HFFc6 (cell line): Measurements from ENCODE around the gene LDLR. TPM values are rescaled to one million over a fixed set of nuclear protein-coding genes. Genes with fewer than 3 reads are reported as not detected.
"Not testable (repeated sequence)": the region's sequence is repeated elsewhere in the genome, so short reads cannot be mapped to it uniquely, and the experiment has no call there.

ENCODE experiments used
- DNase-seq: peaks from one replicate; pipeline ENCODE4 v3.0.0-alpha.2; 2018
- H3K27ac Mint-ChIP-seq: 2 replicates; pipeline ENCODE4 v1.8.0; 2020; ENCODE audit warnings: mild to moderate bottlenecking, mixed read lengths
- H3K27me3 Mint-ChIP-seq: 2 replicates; pipeline ENCODE4 v1.8.0; 2021; ENCODE audit warnings: mild to moderate bottlenecking, moderate library complexity, mixed read lengths; ENCODE audit not compliant: insufficient read depth
- H3K36me3 Mint-ChIP-seq: 2 replicates; pipeline ENCODE4 v1.8.0; 2021; ENCODE audit warnings: low read depth, mixed read lengths
- H3K4me1 Mint-ChIP-seq: 2 replicates; pipeline ENCODE4 v1.8.0; 2020; ENCODE audit warnings: low read depth, mixed read lengths
- H3K4me3 Mint-ChIP-seq: 2 replicates; pipeline ENCODE4 v1.8.0; 2020; ENCODE audit warnings: mild to moderate bottlenecking, moderate library complexity, mixed read lengths
- H3K9me3 Mint-ChIP-seq: 2 replicates; pipeline ENCODE4 v1.8.0; 2020; ENCODE audit warnings: mild to moderate bottlenecking, mixed read lengths
- CTCF ChIP-seq: fragments of 200-600 bp; sonication (generic); IDR thresholded peaks from 2 replicates; pipeline ENCODE4 v1.5.0; 2021; ENCODE audit warnings: antibody characterized with exemption, mild to moderate bottlenecking
- total RNA-seq, 6 experiments: library from RNA; stranded (reverse); fragmentation: NEBNext Ultra II Directional; extraction: Animal tissue kit (Norgen Biotek cat#: 25700); gene quantifications; 2 replicates in 1 of 6; 3 replicates in 5 of 6; pipeline ENCODE4 v1.2.3, GENCODE V29; 2021

LDLR gene
- total RNA-seq, 6 experiments from 2014 or later, result 22.8 to 34.3 (median 28.0) TPM

GRCh38 chr19:11101057-11101456 lies 11.8 kb downstream of the LDLR start:
- H3K36me3 Mint-ChIP-seq, result peaks cover 30% of the 10 kb centered on the region

GRCh38 chr19:11102944-11103343 lies 13.7 kb downstream of the LDLR start:
- H3K27me3 Mint-ChIP-seq, result no peaks in the 10 kb centered on the region
- H3K4me3 Mint-ChIP-seq, result no peak overlapping the region
- TF ChIP-seq CTCF, result no peak
- no peaks in the 10 kb centered on the region for H3K9me3 Mint-ChIP-seq
- no peak for DNase-seq
- H3K27ac Mint-ChIP-seq, result no peak overlapping the region
- H3K4me1 Mint-ChIP-seq, result no peaks in the 10 kb centered on the region
- H3K36me3 Mint-ChIP-seq, result peaks cover 23% of the 10 kb centered on the region

More at GRCh38 chr19:11101057-11101456, 11.8 kb downstream of the LDLR start:
- H3K27ac Mint-ChIP-seq, result no peak overlapping the region
- no peaks in the 10 kb centered on the region for H3K9me3 Mint-ChIP-seq
- H3K4me3 Mint-ChIP-seq, result no peak overlapping the region
- TF ChIP-seq CTCF, result no peak
- peaks cover 8% of the 10 kb centered on the region for H3K4me1 Mint-ChIP-seq
- DNase-seq, result no peak
- H3K27me3 Mint-ChIP-seq, result no peaks in the 10 kb centered on the region

DNA sequence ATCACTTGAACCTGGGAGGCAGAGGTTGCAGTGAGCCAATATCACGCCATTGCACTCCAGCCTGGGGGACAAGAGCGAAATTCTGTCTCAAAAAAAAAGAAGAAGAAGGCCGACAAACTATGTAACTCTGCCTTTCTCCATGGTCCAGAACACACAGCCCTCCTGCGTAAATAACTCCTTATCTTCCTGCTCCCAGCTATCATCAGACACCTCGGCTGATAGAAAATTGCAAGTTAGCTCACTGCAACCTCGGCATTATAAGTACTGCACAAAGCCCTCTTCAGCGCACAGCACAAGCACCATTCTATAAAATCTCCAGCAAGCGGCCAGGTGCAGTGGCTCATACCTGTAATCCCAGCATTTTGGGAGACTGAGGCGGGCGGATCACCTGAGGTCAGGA lies 14.4 kb downstream of the LDLR start:
- not testable (repeated sequence) for H3K27ac Mint-ChIP-seq
- peaks cover 26% of the 10 kb centered on the region for H3K36me3 Mint-ChIP-seq

DNA sequence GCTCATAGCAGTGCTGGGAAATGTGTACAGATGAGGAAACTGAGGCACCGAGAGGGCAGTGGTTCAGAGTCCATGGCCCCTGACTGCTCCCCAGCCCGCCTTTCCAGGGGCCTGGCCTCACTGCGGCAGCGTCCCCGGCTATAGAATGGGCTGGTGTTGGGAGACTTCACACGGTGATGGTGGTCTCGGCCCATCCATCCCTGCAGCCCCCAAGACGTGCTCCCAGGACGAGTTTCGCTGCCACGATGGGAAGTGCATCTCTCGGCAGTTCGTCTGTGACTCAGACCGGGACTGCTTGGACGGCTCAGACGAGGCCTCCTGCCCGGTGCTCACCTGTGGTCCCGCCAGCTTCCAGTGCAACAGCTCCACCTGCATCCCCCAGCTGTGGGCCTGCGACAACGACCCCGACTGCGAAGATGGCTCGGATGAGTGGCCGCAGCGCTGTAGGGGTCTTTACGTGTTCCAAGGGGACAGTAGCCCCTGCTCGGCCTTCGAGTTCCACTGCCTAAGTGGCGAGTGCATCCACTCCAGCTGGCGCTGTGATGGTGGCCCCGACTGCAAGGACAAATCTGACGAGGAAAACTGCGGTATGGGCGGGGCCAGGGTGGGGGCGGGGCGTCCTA lies 15.9 kb downstream of the LDLR start:
- DNase-seq, result no peak
- Mint-ChIP-seq H3K4me3 (no peak overlapping the region), H3K9me3 (no peaks in the 10 kb centered on the region), H3K27ac (no peak overlapping the region), H3K4me1 (no peaks in the 10 kb centered on the region), H3K36me3 (peaks cover 21% of the 10 kb centered on the region; the same call in 1 of the 2 replicates), H3K27me3 (no peaks in the 10 kb centered on the region)
- no peak for TF ChIP-seq CTCF

More for the DNA sequence above, 14.4 kb downstream of the LDLR start:
- H3K4me1 Mint-ChIP-seq, DNase-seq, H3K4me3 Mint-ChIP-seq, H3K27me3 Mint-ChIP-seq, H3K9me3 Mint-ChIP-seq: not testable (repeated sequence)

GRCh38 chr19:11106477-11106876 lies 17.2 kb downstream of the LDLR start:
- Mint-ChIP-seq H3K9me3 (no peaks in the 10 kb centered on the region), H3K27ac (no peak overlapping the region), H3K27me3 (peaks cover 1% of the 10 kb centered on the region; the same call in 1 of the 2 replicates), H3K4me1 (no peaks in the 10 kb centered on the region), H3K36me3 (peaks cover 18% of the 10 kb centered on the region; the same call in 1 of the 2 replicates), H3K4me3 (no peak overlapping the region)
- TF ChIP-seq CTCF, result peak; percentile 15; the same call in 1 of the 2 replicates
- DNase-seq, result no peak

- Mint-ChIP-seq H3K4me3 (no peak overlapping the region), H3K27ac (no peak overlapping the region), H3K36me3 (peaks cover 22% of the 10 kb centered on the region), H3K27me3 (peaks cover 3% of the 10 kb centered on the region), H3K4me1 (no peaks in the 10 kb centered on the region), H3K9me3 (no peaks in the 10 kb centered on the region)
- no peak for TF ChIP-seq CTCF
- no peak for DNase-seq
Measured at GRCh38 chr19:11108746-11109145, 19.5 kb downstream of the LDLR start.
